Measurements from ENCODE around the gene SYF2. TPM values are rescaled to one million over a fixed set of nuclear protein-coding genes. Genes with fewer than 3 reads are reported as not detected.

SYF2 gene
- total RNA-seq: 35.4 and 38.6 TPM in 2 replicates

GRCh38 chr1:25232027-25232865 lies at the start of gene SYF2:
SYF2 (minus strand) TSS chr1:25232502; CDS start chr1:25232467, 35 bp downstream.

DNA sequence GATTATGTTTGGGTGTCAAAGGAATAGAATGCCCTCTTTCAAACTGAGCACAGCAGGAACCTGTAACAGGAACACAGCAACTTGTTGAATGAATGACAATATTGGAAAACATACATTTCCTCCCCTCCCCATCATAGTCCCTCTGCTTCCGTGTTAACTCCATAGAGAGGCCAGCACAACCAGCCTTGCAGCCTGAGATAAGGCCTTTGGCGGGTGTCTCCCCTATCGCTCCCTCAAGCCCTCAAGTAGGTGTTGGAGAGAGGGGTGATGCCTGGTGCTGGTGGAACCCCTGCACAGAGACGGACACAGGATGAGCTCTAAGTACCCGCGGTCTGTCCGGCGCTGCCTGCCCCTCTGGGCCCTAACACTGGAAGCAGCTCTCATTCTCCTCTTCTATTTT lies 39.9 kb upstream of the SYF2 start, which contains the start of gene RHD:
Gene RHD (plus strand): TSS at position 272 of the 400 bp plus-strand sequence. CDS start 39 bp downstream, at position 311.

GRCh38 chr1:25247024-25247828 lies 14.9 kb upstream of the SYF2 start, which contains the start of gene RSRP1:
RSRP1 (minus strand) TSS chr1:25247454; CDS start chr1:25246963, 491 bp downstream.

Other genes starting within 250 kb of the SYF2 start
- 64.3 and 64.7 TPM in 2 replicates for gene RSRP1, start 15.0 kb upstream of the SYF2 start, total RNA-seq
- not detected in 2 replicates for gene RHD, start 40.0 kb upstream of the SYF2 start, total RNA-seq
- 95.9 and 124 TPM in 2 replicates for gene TMEM50A, start 105.8 kb upstream of the SYF2 start, total RNA-seq
- 0.53 and 0.58 TPM in 2 replicates for gene RHCE, start 188.3 kb upstream of the SYF2 start, total RNA-seq
- 12.7 and 12.8 TPM in 2 replicates for gene MACO1, start 198.4 kb upstream of the SYF2 start, total RNA-seq

Measured in myometrial cell (primary cell).